ENCODE measurements around the gene IRF4.
"Not testable (repeated sequence)": the region's sequence is repeated elsewhere in the genome, so short reads cannot be mapped to it uniquely, and the experiment has no call there.

Gene IRF4

GRCh38 chr6:366389-367297 is 24.9 kb upstream of the IRF4 start:
- DNase-seq (ENCODE audit: low spot score): no peak

- no peak for DNase-seq (ENCODE audit: low spot score)
Measured at GRCh38 chr6:367298-367794, 24.2 kb upstream of the IRF4 start.

GRCh38 chr6:367891-368630 is 23.5 kb upstream of the IRF4 start:
- no peak for DNase-seq (ENCODE audit: low spot score)

- no peak for DNase-seq (ENCODE audit: low spot score)
Measured at GRCh38 chr6:369559-370431, 21.8 kb upstream of the IRF4 start.

- DNase-seq (ENCODE audit: low spot score): no peak
Measured at GRCh38 chr6:370555-370954, 21.0 kb upstream of the IRF4 start.

GRCh38 chr6:371851-372250 is 19.7 kb upstream of the IRF4 start:
- not testable (repeated sequence) for DNase-seq (ENCODE audit: low spot score)

- peak; percentile 62 for DNase-seq (ENCODE audit: low spot score)
Measured at GRCh38 chr6:372336-372911, 19.1 kb upstream of the IRF4 start.

GRCh38 chr6:373031-373430 is 18.5 kb upstream of the IRF4 start:
- DNase-seq (ENCODE audit: low spot score): no peak

GRCh38 chr6:373773-374724 is 17.5 kb upstream of the IRF4 start:
- no peak for DNase-seq (ENCODE audit: low spot score)

GRCh38 chr6:374956-375355 is 16.6 kb upstream of the IRF4 start:
- no peak for DNase-seq (ENCODE audit: low spot score)

GRCh38 chr6:376827-377640 is 14.5 kb upstream of the IRF4 start:
- DNase-seq (ENCODE audit: low spot score): no peak

GRCh38 chr6:377641-378020 is 13.9 kb upstream of the IRF4 start:
- DNase-seq (ENCODE audit: low spot score): not testable (repeated sequence)

- DNase-seq (ENCODE audit: low spot score): peak; percentile 54
Measured at GRCh38 chr6:378090-378957, 13.2 kb upstream of the IRF4 start.

GRCh38 chr6:378958-379409 is 12.6 kb upstream of the IRF4 start:
- no peak for DNase-seq (ENCODE audit: low spot score)

GRCh38 chr6:379410-380181 is 12.0 kb upstream of the IRF4 start:
- no peak for DNase-seq (ENCODE audit: low spot score)

GRCh38 chr6:380234-381218 is 11.0 kb upstream of the IRF4 start:
- DNase-seq (ENCODE audit: low spot score): no peak
